NCI-H146 (cell line): Measurements from ENCODE around the gene DNAJC13.

Source experiments
- DNase-seq: peaks from one replicate; lab custom pipeline; 2025; lab: John Stamatoyannopoulos, UW

Gene DNAJC13

GRCh38 chr3:132405188-132405587, 12.1 kb upstream of the DNAJC13 start:
- DNase-seq = peak; percentile 67

- DNase-seq = no peak
Observed at GRCh38 chr3:132405609-132406299, 11.5 kb upstream of the DNAJC13 start.

DNA sequence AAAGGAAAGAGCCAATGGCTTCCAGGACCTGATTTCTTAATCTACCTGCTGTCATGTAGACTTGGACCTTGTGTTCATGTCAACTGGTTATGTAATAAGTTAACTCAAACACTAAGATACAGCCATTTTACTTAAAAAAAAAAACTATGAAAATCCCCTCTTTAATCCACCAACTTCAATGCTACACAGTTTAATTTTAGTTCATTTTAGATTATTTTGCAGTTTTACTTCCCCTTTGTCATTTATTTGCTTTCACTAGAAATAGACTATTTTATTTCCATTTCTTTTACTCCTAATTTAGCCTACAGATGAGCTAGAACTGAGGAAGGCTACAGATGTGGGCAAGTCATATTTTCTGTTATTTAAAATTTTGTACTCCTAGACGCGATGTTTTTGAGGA, 10.7 kb upstream of the DNAJC13 start:
- DNase-seq = no peak

DNA sequence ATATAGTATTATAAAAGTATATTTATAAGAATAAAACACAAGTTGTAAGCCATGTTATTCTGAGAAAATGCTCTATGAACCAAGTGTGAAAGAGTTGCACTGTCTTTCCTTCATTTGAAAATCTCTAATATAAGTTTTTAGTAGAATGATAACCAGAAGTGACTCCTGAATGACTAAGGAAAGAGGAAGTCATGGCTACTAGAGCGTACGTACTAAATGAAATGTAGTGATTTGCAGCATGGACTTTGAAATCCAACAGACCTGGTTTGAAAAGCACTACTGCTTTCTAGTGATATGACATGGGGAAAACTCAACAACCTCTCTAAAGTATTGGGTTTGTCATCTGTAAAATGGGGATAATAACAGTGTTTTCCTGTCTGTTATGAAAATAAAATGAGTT, 10.3 kb upstream of the DNAJC13 start:
- DNase-seq = no peak

- no peak for DNase-seq
Observed at GRCh38 chr3:132414841-132415240, 2.5 kb upstream of the DNAJC13 start.

DNA sequence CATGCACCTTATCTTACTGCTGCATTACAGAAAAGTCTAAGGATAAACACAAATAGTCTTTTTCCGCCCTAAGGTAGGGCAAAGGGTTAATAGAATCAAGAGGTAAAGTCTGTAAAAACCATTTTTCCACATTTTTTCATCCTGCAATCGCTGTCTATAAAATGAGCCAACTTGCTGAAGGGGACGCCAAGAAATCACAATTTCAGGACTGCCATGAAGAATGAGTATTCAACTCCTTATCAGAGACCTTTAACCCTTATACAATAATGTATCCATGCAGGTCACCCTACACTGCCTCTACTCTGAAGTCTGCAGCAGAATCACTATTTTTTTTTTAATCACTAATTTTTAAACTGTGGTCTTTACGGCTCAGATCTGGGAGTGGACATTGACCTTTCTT, 1.1 kb upstream of the DNAJC13 start:
- DNase-seq = no peak

GRCh38 chr3:132417695-132418411, 551 bp downstream of the DNAJC13 start:
- peak; percentile 90 for DNase-seq

- no peak for DNase-seq
Observed at GRCh38 chr3:132418916-132419315, 1.6 kb downstream of the DNAJC13 start.

- DNase-seq = no peak
Observed at GRCh38 chr3:132421832-132422231, 4.5 kb downstream of the DNAJC13 start.

GRCh38 chr3:132422531-132422930, 5.2 kb downstream of the DNAJC13 start:
- DNase-seq = no peak

GRCh38 chr3:132432639-132433038, 15.3 kb downstream of the DNAJC13 start:
- no peak for DNase-seq

DNA sequence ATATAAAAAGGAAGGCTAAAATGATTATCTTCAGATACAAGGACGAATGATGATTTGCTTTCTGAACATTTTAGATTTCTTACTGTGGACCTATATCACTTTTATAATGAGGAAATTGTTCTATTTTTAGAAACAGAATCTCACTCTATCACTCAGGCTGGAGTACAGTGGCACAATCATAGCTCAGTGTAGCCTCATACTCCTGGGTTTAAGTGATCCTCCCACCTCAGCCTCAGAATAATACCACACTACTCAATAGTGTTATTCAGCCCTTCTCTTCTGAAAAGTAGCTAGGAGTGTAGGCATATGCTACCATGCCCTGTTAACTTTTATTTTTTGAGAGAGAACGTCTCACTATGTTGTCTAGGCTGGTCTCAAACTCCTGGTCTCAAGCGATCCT, 15.8 kb downstream of the DNAJC13 start:
- no peak for DNase-seq

GRCh38 chr3:132435224-132435910, 18.1 kb downstream of the DNAJC13 start:
- no peak for DNase-seq

DNA sequence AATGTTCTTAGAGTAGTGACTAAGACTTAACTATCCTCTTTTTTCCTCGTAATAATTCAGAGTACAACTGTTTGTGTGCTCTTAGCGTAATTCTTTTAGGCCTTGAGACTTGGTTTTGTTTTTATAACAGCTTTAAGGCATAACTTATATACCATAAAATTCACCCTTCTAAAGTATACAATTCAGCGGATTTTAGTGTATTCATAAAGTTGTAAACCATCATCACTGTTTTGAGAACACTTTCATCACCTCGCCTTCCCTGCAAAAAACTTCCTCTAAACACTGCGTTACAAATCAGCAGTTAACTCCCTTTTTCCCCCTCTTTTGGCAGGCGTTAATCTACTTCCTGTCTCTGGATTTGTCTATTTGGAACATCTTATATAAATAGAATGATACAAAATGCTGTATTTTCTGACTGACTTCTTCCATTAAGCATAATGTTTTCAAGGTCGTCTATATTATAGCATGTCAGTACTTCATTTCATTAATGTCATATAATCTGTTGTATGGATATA, 18.7 kb downstream of the DNAJC13 start:
- DNase-seq = no peak

GRCh38 chr3:132443421-132443820, 26.1 kb downstream of the DNAJC13 start:
- DNase-seq = no peak

- DNase-seq = no peak
Observed at GRCh38 chr3:132444383-132444782, 27.1 kb downstream of the DNAJC13 start.

DNA sequence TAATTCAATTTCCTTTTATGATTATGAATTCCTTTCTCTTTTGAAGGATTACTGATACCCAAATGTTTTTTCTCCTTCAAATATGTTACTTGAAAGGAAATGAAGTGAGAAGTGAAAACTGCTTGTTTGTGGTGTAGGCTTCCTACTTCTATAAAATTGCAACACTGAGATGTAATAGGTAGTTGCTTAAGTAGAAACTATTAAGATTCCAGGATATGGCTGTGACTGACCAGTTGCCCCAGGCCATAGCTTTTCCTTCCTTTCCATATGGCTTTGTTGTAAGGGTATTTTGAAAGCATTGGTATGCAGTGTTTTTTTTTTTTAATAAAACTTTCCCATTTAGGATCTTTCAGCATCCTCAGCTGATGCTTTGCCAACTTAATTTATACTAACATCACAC, 28.5 kb downstream of the DNAJC13 start:
- no peak for DNase-seq

- DNase-seq = no peak
Observed at GRCh38 chr3:132448216-132448961, 31.1 kb downstream of the DNAJC13 start.

- DNase-seq = no peak
Observed at GRCh38 chr3:132456136-132456535, 38.8 kb downstream of the DNAJC13 start.

GRCh38 chr3:132456571-132456970, 39.3 kb downstream of the DNAJC13 start:
- DNase-seq = no peak

DNA sequence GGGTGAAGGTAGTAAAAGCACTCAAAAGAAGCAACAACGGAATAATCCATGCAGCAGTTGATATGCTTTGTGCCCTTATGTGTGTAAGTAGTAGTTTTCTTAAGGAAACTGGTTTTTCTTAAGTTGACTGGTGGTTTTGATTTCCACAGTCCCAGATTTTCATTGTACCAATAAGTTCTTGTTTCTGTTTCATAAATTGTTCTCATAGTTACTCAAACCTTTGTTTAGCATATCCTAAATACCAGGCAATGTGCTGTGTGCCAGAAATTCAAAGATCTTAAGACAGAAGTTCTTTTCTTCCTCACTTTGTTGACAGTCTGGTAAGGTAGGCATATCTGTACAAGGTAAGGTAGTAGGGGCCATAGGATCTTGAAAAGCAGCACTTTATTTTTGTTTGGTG, 40.0 kb downstream of the DNAJC13 start:
- DNase-seq = no peak

- DNase-seq = no peak
Observed at GRCh38 chr3:132459551-132459950, 42.2 kb downstream of the DNAJC13 start.
